Measurements from ENCODE around the gene C15orf61.
A peak's percentile ranks its signal among the peaks of the same experiment; 100 is the strongest.

The C15orf61 gene

DNA sequence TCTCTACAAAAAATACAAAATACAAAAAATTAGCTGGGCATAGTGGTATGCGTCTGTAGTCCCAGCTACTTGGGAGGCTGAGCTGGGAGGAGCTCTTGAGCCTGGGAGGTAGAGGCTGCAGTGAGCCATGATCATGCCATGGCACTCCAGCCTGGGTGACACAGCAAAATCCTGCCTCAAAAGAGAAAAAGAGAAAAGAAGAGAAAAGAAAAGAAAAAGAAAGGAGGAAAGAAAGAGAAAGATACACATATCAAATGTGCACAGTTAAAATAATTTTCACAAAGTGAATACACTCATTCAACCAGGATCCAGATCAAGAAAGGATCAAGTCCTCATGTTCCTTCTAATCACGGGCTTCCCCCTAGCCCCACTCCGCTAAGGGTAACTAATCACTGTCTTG, 5.8 kb upstream of the C15orf61 start:
- no peak for DNase-seq

DNA sequence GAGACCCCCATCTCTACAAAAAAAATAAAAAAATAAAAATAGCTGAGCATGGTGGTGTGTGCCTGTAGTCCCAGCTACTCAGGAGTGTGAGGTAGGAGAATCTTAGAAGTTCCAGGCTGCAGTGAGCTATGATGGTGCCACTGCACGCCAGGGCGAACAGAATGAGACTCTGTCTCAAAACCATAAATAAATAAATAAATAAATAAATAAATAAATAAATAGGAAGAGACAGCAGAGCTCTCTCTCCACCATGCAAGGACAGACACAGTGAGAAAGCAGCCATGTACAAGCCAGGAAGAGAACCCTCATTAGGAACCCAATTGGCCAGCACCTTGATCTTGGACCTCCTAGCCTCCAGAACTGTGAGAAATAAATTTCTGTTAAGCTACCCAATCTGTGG, 5.4 kb upstream of the C15orf61 start:
- no peak for DNase-seq

DNA sequence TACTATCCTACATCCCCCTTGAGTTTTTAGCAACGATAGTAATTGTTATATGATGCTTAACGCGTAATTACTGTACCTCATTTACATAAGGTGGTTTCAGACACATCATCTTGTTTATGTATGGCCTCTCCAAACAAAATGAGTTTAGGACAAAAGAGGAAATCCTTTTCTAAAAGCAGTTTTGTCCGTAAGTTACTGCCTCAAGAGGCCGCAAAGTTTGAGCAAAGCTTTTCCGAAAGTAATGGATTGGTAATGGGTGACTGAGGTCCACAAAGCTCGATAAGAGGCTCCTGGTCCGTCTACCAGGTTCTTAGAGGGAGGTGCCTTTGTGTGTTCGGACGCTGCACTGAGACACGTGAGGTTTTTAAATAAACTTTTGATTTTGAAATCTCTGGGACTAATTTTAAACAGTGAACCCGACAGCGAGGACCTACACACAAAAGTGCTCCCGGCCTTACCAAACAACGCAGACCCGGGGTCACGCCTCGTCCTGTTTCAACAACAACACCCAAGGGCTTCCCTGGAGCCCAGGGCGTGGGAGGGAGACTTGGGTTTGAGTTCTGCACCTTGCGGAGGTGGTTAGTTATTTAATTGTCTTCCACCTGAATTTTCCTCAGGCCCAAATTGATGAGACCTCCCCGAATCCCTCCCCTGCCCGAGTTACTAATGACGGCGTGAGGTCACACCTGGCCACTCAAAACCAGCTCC, 456 bp upstream of the C15orf61 start:
- DNase-seq = no peak

DNA sequence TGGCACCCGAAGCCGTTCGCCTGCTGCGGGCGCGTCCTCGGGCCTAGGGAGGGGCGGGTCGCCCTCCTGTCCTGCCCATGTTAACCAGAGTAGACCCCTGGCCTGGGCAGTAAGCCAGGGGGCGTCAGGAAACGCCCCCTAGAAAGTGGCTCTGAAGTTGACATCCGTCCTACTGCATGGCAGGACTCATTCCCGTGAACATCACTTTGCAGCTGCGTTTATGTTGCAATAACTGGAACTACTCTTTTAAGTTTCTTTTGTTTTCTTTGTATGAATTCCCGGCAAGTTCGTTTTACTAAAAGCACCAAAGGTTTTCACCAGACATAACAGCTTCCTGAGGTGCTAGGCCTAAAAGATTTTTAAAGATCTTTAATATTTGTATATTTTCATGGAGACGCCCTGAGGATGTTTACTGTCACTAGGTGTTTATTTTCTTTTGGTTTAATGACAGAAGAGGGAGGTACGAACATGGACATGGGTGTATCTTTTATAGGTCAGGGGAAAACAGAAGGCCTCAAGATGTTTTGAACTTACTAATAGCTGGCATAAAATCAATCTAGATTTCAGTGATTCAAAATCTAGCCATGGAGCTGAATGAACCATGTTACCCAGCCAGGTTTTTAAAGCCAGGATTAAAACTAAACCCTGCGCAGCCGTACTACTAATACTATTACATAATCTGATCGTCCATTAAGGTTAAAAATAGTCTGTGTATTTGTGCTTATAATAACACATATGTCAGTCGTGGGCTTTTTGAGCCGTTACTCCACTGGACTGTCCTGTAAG, 1.0 kb downstream of the C15orf61 start:
- DNase-seq = no peak

DNA sequence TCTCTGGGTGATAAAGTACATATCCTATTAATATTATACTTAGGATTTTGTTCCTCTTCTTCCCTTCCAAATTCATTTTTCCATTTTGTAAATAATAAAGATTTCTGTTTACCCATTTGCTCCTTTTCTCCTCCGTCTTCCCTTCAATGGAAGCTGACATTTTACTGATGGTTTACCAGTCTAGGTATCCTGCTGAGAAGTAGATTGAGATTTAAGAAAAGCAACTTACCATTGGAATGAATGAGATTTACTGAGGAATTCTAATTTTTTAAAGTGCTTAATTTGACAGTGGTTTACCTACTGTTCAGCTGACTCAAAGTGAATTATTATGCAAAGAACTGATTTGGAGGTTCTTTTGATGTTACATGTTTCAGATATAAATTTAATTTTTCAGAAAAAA, 2.4 kb downstream of the C15orf61 start:
- no peak for DNase-seq

DNA sequence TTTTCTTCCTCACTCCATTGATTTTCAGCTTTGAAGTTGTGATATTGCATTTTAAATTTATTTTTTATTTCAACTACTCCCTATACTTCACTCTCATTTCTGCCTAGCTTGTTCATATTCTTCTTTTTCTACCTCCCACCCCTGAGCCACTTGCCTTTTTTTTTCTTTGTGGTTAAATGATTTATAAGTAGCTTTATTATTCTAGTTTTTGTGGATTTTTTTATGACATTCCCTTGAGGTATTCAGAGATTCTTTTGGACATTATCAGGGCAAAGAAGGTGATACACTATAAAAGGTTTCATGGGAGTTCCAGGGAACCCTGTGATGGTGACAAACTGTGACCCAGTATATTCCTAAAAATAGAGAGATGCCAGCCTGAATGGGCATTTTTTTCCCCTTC, 3.3 kb downstream of the C15orf61 start:
- no peak for DNase-seq

DNA sequence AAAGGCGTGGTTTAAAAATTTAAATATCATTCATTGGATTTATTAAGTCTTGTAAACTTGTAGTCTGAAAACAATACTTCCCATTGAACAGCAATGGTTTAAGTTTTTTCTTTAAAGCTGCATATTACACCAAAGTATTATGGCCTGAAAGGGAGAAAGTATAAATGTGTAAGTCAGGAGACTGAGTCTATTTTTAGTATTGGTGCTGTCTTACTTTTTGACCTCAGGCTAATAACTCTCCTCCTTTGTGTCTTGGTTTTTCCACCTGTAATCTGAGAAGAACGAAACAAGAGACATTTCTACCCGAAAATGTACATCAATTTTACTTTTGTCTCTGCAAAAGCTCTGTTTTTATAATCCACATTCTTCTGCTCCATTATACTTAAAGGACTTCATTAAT, 7.6 kb downstream of the C15orf61 start:
- DNase-seq = no peak

DNA sequence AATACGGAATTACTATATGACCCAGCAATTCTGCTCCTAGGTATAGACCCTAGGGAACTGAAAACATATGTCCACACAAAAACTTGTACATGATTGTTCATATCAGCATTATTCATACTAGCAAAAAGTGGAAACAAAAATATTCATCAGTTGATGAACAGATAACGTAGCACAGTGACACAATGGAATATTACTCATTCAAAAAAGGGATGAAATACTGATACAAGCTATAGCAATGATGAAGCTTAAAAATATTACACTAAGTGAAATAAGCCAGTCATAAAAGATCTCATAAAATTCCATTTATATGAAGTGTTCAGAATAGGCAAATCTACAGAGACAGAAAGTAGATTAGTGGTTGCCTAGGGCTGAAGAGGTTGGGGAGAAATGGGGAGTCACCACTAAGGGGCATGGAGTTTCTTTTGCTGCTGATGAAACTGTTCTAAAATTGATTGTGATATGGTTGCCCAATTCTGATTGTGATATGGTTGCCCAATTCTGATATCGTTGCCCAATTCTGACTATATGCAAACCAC, 10.5 kb downstream of the C15orf61 start:
- no peak for DNase-seq

DNA sequence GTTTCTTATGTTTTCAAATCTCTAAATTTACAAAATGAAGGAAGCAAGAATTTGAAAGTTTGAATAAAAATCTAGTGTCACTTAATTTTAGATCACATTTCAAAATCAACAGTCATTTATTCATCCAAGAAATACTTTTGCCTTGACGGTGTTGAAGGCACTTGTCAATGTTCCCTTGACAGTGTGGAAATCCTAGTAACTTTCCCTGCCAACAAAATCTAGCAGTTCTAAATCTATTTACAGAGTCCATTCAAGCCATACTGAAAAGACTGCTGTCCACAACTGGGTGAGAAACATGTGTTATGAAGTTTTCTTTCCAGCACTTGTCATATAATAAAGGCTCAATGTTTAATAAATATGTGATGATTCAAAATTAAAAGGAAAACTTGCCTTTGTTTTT, 12.9 kb downstream of the C15orf61 start:
- no peak for DNase-seq

DNA sequence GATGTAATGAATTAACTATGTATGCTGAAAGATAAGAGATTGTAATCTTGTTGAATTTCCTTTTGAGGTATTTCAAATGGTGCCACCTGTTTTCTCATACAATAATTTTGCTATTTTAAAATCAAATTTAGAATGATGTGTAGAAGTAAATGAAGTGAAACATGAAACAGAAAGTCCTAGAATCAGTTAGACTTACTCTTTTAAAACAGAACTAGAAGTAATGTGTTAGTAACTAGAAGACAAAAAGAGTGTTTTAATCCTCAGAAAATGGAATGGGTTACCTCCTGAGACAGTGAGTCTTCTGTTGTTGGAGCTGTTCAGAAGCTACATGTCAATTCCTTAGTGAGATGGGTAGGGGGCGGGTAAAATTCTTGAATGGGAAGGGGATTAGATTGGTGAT, 13.4 kb downstream of the C15orf61 start:
- no peak for DNase-seq

DNA sequence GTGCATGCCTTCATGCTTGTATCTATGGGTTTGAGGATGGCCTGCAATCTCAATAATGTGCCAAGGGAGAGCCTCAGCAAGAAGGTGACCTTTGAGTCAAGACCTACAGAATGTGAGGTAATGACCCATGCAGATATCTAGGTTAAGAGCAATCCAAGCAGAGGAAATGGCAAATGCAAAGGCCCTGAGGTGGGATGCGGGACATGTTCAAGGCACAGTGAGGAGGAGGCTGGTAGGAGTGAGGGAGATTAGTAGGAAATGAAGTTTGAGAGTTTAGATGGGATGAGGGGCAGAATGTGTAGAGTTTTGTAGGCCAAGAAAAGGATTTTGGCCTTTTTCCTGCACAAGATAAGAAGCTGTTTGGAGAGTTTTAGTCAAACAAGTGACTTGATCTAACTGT, 16.8 kb downstream of the C15orf61 start:
- DNase-seq = no peak

DNA sequence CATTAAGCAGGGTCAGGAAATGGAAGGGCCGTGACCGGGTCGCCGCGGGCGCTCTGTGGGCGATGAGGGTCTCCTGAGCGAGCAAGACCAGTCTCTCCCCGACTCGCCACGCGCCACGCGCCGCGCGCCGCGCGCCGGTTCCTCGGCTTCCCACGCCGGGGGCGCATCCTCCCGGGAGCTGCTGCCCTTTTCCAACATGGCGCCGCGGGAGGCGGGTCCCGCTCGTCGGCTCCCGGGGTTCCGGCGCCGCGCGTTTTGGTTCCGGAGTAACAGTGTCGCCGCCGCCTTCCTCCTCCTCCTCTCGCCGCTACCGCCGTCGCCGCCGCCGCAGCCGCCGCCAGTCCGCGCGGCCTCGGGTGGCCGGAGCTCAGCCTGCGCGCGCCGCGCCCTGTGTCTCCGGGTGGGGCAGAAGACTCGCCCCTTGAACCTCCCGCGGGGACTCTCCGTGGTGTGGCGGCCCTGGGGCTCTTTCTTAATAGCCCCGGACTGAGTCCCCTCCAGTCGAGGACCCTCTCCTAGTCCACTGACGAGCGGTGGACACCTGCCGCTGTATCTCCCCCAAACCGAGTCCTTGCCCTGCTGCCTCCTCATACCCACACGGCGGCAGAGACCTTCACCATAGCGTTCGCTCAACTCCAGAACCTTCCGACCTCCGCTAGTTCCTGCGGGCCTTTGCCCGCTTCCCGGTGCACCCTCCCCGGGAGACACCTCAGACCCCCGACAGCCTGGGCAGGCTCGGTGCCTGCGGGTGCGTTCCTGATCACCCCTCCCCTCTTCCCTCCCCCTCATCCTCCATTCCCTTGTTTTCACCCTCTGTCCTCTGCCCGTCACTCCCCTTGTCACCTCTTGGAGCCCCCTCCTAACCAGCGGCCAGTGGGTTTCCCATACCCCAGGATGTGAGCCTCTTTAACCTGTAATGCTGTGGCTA, 21.8 kb downstream of the C15orf61 start, which contains the start of gene MAP2K5:
MAP2K5 (plus strand) TSS at position 284 of the 928 bp plus-strand sequence; CDS start at position 917, 633 bp downstream.
- peak; percentile 82 for DNase-seq

DNA sequence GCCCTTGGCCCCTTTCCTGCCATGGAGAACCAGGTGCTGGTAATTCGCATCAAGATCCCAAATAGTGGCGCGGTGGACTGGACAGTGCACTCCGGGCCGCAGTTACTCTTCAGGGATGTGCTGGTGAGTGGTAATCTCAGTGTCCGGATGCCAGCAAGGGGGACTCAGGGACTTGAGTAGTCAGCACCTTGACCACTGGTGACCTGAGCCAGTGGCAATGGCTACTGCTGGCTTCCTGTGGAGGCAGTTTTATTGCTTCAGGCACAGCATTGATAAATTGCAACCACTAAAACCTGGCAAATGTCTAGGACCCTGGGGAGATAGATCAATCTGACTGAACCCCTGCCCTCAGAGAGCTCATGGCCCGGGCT, 22.4 kb downstream of the C15orf61 start:
- DNase-seq = no peak

DNA sequence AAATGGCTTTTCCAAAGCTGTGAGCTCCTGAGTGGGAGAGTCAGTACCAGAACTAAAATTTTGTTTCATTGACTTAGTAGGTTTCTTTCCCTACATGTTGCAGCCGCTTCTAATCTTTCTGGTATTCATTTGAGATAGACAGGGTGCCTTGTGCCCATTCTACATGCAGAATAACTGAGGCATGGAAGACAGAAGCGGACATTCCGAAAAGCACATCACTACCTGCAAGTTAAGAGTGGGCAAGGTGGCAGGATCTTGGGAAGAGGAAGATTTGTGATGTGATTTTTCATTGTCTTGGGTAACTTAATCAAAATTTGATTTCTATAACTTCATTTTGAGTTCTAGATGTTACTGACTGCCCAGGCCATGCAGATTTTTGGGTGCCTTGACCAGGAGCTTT, 23.5 kb downstream of the C15orf61 start:
- no peak for DNase-seq

DNA sequence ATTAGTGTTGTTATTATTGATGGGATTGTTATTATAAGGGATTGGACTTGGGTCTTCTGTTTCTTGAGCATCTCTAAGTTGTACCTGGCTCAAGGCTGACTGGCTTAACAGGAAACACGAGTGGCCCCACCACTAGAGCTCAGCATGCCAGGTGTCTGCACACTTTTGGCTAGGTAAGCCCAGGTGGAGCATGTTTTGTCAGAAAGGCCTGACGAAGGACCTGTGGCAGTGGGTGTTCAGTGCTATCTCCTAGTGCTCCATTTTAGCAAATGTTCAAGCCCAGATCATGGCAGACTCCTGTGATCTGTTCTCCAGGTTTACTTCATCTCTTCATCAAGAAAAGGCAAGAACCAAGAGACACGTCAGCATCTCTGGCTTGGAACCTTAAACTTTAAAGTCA, 24.9 kb downstream of the C15orf61 start:
- no peak for DNase-seq

DNA sequence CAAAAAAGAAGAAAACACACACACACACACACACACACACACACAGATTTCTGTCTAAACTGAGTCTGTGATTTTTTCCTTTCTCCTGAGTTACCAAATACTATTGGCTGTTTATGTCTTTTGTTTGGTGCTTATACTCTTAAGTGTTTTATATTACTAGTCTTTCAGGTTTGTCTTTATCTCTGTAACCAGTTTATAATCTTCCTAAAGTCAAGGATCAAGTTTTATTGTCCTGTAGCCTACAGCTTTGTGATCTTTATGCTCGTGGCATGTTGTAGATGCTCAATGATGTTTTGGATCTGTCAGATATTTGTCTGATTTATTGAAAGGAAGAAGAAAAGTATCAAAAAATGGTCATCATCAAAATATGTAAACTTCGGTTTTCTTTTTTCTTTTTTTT, 26.1 kb downstream of the C15orf61 start:
- DNase-seq = no peak

DNA sequence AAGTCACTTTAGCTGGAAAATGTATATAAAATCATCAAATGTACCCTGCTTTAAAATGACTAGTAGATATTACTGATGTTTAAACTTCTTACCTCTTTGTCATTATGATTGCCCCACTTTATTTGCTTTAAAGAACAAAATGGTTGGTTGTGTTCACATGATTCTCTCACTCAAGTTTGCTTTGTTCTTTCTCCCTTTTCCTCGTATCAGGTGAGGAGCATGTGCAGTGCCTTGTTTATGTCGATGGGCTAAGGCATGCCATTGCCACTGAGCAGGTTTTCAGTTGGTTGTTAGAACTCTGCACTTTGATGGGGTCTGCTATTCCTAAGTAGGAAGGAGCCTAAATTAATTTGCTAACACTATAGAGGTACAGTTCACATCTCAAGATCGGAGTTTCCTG, 26.9 kb downstream of the C15orf61 start:
- no peak for DNase-seq

DNA sequence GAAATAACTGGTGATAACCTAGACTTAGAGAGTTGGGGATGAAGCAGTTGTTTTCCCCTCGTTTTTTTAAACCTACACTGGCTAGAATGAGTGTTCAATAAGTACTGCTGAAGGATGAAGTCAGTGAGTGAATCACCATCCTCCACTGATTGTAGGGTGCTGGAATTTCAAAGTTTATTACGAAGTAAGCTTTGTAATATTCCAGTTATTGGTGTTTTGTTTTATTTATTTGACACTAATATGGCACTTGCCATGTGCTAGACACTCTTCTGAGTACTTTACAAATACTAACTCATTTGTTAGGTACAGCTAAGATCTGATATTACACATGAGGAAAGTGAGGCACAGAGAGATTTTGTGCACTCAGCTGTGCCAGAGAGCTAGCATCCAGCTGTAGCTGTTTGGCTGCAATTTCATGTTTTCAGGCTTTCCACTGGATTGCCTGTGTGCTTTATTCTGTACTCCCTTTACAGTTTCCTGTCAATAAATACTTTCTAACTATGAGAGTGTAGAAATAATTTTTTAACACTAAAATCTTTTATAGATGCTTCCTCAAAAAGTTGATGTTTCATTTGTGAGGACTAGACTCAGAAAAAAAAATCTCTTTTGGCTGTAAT, 27.4 kb downstream of the C15orf61 start:
- DNase-seq = no peak

DNA sequence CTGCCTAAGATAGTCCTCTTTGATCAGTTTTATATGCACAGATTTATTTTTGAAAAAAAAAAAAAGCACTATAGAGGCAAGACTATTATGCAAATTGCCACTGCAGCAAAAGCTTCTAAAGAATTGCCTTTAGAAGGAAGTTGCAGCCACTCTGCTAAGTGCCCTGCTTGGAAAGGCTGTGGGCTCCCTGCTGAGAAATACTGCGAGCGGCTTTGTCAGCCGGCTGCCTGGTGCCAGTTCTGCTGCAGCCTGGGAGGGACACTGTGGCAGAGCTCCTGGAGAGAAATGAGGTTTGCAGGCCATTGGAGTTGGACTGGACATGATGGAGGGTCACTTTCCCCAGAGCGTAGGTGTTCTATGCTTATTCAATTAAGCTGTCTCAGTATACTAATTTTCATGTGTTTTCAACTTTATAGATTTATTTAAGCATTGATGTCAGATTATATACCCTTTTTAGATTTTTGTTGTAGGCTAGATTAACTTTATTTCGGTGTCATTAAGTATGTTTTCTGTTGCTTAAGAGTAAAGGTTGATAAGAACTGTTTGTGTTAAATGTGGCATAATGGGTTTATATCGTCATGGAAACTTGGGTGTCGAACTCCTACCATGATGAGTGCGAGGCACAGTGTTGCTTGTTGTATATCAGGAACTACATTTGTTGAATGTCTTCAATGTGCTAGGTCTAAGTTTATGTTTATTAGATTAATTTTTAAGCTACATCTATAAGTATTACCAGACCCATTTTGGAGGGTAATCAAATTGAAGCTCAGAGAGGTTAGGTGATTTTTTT, 28.1 kb downstream of the C15orf61 start:
- DNase-seq = peak; percentile 19

DNA sequence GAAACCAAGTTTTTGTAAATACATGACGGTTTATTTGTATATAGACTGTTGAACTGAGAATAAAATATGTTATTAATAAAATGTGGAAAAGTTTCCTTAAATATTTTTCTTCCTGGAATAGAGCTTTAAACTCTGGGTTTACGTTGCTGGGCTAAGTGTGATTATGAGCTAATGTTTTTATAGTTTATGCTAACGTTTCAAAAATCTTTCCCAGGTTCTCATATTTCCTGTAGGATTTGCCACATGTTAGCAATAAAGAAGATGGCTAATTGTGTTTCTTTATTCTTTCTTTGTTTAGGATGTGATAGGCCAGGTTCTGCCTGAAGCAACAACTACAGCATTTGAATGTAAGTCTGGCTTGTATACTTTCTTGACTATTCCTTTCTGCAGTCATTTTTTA, 28.8 kb downstream of the C15orf61 start:
- no peak for DNase-seq

DNA sequence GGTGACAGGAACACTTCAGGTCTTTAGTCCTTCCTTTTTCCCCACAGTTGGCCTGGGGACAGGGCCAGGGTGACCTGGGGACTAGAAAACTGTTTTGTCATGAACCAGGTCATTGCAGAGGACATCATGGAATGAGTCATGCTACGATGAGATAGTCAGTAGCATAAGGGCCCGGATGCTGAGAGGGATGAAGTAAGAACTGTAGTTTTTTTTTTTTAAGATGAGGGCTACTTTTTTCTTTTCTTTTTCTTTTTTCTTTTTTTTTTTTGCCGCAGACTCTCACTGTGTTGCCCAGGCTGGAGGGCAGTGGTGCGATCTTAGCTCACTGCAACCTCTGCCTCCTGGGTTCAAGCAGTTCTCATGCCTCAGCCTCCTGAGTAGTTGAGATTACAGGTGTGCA, 29.6 kb downstream of the C15orf61 start:
- DNase-seq = no peak

DNA sequence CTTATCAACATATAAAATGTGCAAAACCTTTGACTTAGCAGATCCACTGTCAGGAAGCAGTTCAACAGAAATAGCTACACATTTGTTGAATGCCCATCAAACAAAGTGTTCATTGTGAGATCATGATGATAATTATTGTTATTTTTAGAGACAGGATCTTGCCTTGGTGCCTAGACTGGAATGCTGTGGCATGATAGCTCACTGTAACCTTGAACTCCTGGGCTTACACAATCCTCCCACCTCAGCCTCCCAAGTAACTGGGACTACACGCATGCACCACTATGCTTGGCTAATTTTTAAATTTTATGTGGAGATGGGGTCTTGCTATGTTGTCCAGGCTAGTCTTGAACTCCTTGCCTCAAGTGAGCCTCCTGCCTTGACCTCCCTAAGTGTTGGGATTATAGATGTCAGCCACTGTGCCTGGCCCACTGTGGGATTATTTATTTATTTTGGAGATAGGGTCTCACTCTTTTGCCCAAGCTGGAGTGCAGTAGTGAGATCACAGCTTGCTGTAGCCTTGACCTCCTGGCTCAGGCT, 30.3 kb downstream of the C15orf61 start:
- no peak for DNase-seq

All from NCI-H2171 (cell line).